BE2C (cell line): Measurements from ENCODE around the gene CNN3.

Source experiments
- DNase-seq: peaks from one replicate; pipeline ENCODE4 v3.0.0-alpha.2; 2020
- H3K27me3 ChIP-seq: fragments of 250-450 bp; sonication (Bioruptor Pico); 2 replicates; pipeline ENCODE4 v1.5.1; 2020; ENCODE audit warnings: mild to moderate bottlenecking
- H3K36me3 ChIP-seq: fragments of 250-450 bp; sonication (Bioruptor Pico); 2 replicates; pipeline ENCODE4 v1.5.1; 2020; ENCODE audit warnings: mild to moderate bottlenecking
- H3K4me1 ChIP-seq: fragments of 250-450 bp; sonication (Bioruptor Pico); 2 replicates; pipeline ENCODE4 v1.5.1; 2020
- H3K4me3 ChIP-seq: 2 replicates; pipeline ENCODE4 v1.5.1; 2011; ENCODE audit warnings: low read depth, low read length
- H3K9me3 ChIP-seq: fragments of 250-450 bp; sonication (Bioruptor Pico); 2 replicates; pipeline ENCODE4 v1.5.1; 2020
- CTCF ChIP-seq: IDR thresholded peaks from 2 replicates; pipeline ENCODE4 v1.5.1; 2012; ENCODE audit warnings: mild to moderate bottlenecking, low read depth, low read length

The CNN3 gene

GRCh38 chr1:94875794-94876193 lies 51.1 kb downstream of the CNN3 start:
- DNase-seq = no peak
- Histone ChIP-seq H3K9me3 (no peaks in the 10 kb centered on the region), H3K4me1 (no peaks in the 10 kb centered on the region; the same call in 1 of the 2 replicates), H3K36me3 (no peaks in the 10 kb centered on the region), H3K4me3 (no peak overlapping the region), H3K27me3 (no peaks in the 10 kb centered on the region)
- no peak for TF ChIP-seq CTCF

- Histone ChIP-seq H3K4me1 (no peaks in the 10 kb centered on the region; the same call in 1 of the 2 replicates), H3K27me3 (no peaks in the 10 kb centered on the region), H3K9me3 (no peaks in the 10 kb centered on the region), H3K4me3 (no peak overlapping the region), H3K36me3 (no peaks in the 10 kb centered on the region)
- TF ChIP-seq CTCF = no peak
- DNase-seq = no peak
Observed at GRCh38 chr1:94874423-94874822, 52.5 kb downstream of the CNN3 start.

- TF ChIP-seq CTCF = no peak
- no peaks in the 10 kb centered on the region; the same call in 1 of the 2 replicates for H3K4me1 ChIP-seq
- H3K36me3 ChIP-seq = no peaks in the 10 kb centered on the region
- no peaks in the 10 kb centered on the region for H3K27me3 ChIP-seq
- no peaks in the 10 kb centered on the region for H3K9me3 ChIP-seq
- H3K4me3 ChIP-seq = no peak overlapping the region
- no peak for DNase-seq
Observed at GRCh38 chr1:94873520-94874351, 53.2 kb downstream of the CNN3 start.

GRCh38 chr1:94872771-94873495 lies 54.0 kb downstream of the CNN3 start:
- no peak for TF ChIP-seq CTCF
- Histone ChIP-seq H3K9me3 (no peaks in the 10 kb centered on the region), H3K27me3 (no peaks in the 10 kb centered on the region), H3K4me1 (no peaks in the 10 kb centered on the region; the same call in 1 of the 2 replicates), H3K4me3 (no peak overlapping the region), H3K36me3 (no peaks in the 10 kb centered on the region)
- no peak for DNase-seq

DNA sequence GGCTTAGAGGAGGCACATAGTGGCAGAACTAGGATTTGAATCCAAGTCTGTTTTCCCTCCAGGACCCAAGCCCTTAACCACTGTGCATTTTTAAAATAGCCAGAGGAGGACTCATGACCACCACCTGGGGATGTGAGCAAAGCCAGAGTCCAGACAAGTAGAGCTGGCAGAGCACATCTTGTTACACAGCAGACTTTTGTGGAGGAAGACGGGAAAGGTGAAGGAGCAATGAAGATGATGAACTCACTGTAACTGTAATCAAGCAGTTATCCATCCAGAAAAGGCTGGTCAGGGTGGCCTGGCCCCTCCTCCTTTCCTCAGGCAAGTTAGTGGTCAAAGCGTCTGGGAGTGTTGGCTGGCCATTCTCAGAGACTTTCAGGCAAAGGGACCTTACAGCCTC lies 55.9 kb downstream of the CNN3 start:
- Histone ChIP-seq H3K27me3 (no peaks in the 10 kb centered on the region), H3K4me3 (no peak overlapping the region), H3K4me1 (no peaks in the 10 kb centered on the region; the same call in 1 of the 2 replicates), H3K9me3 (no peaks in the 10 kb centered on the region), H3K36me3 (no peaks in the 10 kb centered on the region)
- TF ChIP-seq CTCF = no peak
- DNase-seq = no peak

- H3K9me3 ChIP-seq = no peaks in the 10 kb centered on the region
- no peak for TF ChIP-seq CTCF
- H3K4me1 ChIP-seq = no peaks in the 10 kb centered on the region
- DNase-seq = no peak
- H3K27me3 ChIP-seq = no peaks in the 10 kb centered on the region
- no peak overlapping the region for H3K4me3 ChIP-seq
- H3K36me3 ChIP-seq = no peaks in the 10 kb centered on the region
Observed at GRCh38 chr1:94866164-94866807, 60.6 kb downstream of the CNN3 start.
